ENCODE measurements around the gene COL5A1. TPM values are rescaled to one million over a fixed set of nuclear protein-coding genes. Genes with fewer than 3 reads are reported as not detected.

The COL5A1 gene
- total and polyA plus RNA-seq, 2 experiments from 2014 or later: 2.5 to 13.1 TPM

DNA sequence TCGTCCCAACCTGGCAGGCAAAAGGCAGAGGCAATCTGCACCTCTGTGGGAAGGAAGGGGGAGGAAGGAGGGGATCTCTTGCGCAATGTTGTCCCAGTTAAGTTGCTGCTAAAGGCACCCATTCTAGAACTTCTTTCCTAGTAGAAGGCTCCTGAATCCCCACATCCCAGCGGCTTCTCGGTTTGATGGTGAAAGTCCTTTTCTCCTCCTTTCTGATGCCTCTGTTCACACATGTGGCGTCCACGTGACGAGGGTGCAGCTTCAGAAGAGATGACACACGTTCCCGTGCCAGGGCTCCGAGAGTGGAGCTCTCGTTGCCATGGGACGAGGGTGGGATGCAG lies 142.1 kb downstream of the COL5A1 start:
- DNase-seq (ENCODE audit: low spot score) (no peak), ATAC-seq (no peak)
- H3K4me2 ChIP-seq: no peak overlapping the region
- TF ChIP-seq EZH2 (IDR thresholded peaks at IDR 0.05; ENCODE audit: low read depth, unreplicated experiment) (no peak), STAT1 (IDR thresholded peaks at IDR 0.05; ENCODE audit: unreplicated experiment) (no peak), ZNF331 (CRISPR knock-in tag; IDR thresholded peaks at IDR 0.05; ENCODE audit: low read depth) (no peak), CREB1 (CRISPR knock-in tag; IDR thresholded peaks at IDR 0.05; ENCODE audit: low read depth) (no peak), JUNB (IDR thresholded peaks at IDR 0.05; ENCODE audit: unreplicated experiment) (no peak), ZNF462 (CRISPR knock-in tag; IDR thresholded peaks at IDR 0.05) (no peak), EZH2phosphoT487 (IDR thresholded peaks at IDR 0.05; ENCODE audit: unreplicated experiment) (no peak), NANOG (IDR thresholded peaks at IDR 0.05; ENCODE audit: borderline replicate concordance) (no peak), POLR2AphosphoS5 (IDR thresholded peaks at IDR 0.05; ENCODE audit: low read depth) (no peak), ZNF114 (CRISPR knock-in tag; IDR thresholded peaks at IDR 0.05) (no peak)
- TF ChIP-seq, protein P1, sequence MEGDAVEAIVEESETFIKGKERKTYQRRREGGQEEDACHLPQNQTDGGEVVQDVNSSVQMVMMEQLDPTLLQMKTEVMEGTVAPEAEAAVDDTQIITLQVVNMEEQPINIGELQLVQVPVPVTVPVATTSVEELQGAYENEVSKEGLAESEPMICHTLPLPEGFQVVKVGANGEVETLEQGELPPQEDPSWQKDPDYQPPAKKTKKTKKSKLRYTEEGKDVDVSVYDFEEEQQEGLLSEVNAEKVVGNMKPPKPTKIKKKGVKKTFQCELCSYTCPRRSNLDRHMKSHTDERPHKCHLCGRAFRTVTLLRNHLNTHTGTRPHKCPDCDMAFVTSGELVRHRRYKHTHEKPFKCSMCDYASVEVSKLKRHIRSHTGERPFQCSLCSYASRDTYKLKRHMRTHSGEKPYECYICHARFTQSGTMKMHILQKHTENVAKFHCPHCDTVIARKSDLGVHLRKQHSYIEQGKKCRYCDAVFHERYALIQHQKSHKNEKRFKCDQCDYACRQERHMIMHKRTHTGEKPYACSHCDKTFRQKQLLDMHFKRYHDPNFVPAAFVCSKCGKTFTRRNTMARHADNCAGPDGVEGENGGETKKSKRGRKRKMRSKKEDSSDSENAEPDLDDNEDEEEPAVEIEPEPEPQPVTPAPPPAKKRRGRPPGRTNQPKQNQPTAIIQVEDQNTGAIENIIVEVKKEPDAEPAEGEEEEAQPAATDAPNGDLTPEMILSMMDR (conservative IDR thresholded peaks at IDR 0.05; ENCODE audit: low read depth in 2 of 2): no peak
- TF ChIP-seq, protein P2, sequence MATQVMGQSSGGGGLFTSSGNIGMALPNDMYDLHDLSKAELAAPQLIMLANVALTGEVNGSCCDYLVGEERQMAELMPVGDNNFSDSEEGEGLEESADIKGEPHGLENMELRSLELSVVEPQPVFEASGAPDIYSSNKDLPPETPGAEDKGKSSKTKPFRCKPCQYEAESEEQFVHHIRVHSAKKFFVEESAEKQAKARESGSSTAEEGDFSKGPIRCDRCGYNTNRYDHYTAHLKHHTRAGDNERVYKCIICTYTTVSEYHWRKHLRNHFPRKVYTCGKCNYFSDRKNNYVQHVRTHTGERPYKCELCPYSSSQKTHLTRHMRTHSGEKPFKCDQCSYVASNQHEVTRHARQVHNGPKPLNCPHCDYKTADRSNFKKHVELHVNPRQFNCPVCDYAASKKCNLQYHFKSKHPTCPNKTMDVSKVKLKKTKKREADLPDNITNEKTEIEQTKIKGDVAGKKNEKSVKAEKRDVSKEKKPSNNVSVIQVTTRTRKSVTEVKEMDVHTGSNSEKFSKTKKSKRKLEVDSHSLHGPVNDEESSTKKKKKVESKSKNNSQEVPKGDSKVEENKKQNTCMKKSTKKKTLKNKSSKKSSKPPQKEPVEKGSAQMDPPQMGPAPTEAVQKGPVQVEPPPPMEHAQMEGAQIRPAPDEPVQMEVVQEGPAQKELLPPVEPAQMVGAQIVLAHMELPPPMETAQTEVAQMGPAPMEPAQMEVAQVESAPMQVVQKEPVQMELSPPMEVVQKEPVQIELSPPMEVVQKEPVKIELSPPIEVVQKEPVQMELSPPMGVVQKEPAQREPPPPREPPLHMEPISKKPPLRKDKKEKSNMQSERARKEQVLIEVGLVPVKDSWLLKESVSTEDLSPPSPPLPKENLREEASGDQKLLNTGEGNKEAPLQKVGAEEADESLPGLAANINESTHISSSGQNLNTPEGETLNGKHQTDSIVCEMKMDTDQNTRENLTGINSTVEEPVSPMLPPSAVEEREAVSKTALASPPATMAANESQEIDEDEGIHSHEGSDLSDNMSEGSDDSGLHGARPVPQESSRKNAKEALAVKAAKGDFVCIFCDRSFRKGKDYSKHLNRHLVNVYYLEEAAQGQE (IDR thresholded peaks at IDR 0.05; ENCODE audit: unreplicated experiment): no peak
- TF ChIP-seq, protein P3, sequence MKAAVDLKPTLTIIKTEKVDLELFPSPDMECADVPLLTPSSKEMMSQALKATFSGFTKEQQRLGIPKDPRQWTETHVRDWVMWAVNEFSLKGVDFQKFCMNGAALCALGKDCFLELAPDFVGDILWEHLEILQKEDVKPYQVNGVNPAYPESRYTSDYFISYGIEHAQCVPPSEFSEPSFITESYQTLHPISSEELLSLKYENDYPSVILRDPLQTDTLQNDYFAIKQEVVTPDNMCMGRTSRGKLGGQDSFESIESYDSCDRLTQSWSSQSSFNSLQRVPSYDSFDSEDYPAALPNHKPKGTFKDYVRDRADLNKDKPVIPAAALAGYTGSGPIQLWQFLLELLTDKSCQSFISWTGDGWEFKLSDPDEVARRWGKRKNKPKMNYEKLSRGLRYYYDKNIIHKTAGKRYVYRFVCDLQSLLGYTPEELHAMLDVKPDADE (IDR thresholded peaks at IDR 0.05): no peak
- no peaks in the 10 kb centered on the region; the same call in 1 of the 2 replicates for H3K4me1 ChIP-seq (ENCODE audit: insufficient read depth)
- no peaks in the 10 kb centered on the region for H3K36me3 Mint-ChIP-seq (ENCODE audit: low read depth)
- no peaks in the 10 kb centered on the region for H3F3A ChIP-seq (replicated peaks; ENCODE audit: low read depth)
- H4K20me1 ChIP-seq (replicated peaks; ENCODE audit: insufficient read depth): no peaks in the 10 kb centered on the region
- H3K4me3 ChIP-seq: no peak overlapping the region
- H3K79me2 ChIP-seq (replicated peaks; ENCODE audit: insufficient read depth): no peaks in the 10 kb centered on the region
- no peaks in the 10 kb centered on the region for H3K9me2 ChIP-seq (ENCODE audit: insufficient read depth)
- H3K36me3 ChIP-seq (ENCODE audit: insufficient read depth): no peaks in the 10 kb centered on the region
- no peak overlapping the region for H3K27ac ChIP-seq (ENCODE audit: low read depth)
- no peaks in the 10 kb centered on the region for H3K27me3 Mint-ChIP-seq (ENCODE audit: insufficient read depth, low read depth, poor library complexity)
- no peak overlapping the region for H3K27ac Mint-ChIP-seq
- no peaks in the 10 kb centered on the region for H3K27me3 ChIP-seq (ENCODE audit: insufficient read depth)
- H3K4me1 Mint-ChIP-seq: peaks cover 18% of the 10 kb centered on the region
- H2AFZ ChIP-seq: no peak overlapping the region
- no peaks in the 10 kb centered on the region for H3K9me3 Mint-ChIP-seq
- no peak overlapping the region for H3K4me3 Mint-ChIP-seq

All from GM23338 (cell line).